Fibroblast of lung (primary cell): ENCODE data around the gene IGFL2. TPM values are rescaled to one million over a fixed set of nuclear protein-coding genes. Genes with fewer than 3 reads are reported as not detected.
"Not testable (repeated sequence)": the region's sequence is repeated elsewhere in the genome, so short reads cannot be mapped to it uniquely, and the experiment has no call there.

ENCODE experiments used
- DNase-seq, 2 donors: peaks; one replicate each; pipeline versions ENCODE4 v3.0.0 to v3.0.0-alpha.2; 2010; ENCODE audit warnings: low read depth in 2 of 2
- H2AFZ ChIP-seq: 2 replicates; pipeline ENCODE4 v1.5.1; 2012; ENCODE audit warnings: low read length, control low read depth, inconsistent platforms
- H3K27ac ChIP-seq: 2 replicates; pipeline ENCODE4 v1.5.1; 2011; ENCODE audit warnings: low read length, control low read depth; ENCODE audit not compliant: insufficient read depth
- H3K27me3 ChIP-seq: 2 replicates; pipeline ENCODE4 v1.5.1; 2011; ENCODE audit warnings: mild to moderate bottlenecking, low read length; ENCODE audit not compliant: control insufficient read depth, insufficient read depth
- H3K36me3 ChIP-seq: 2 replicates; pipeline ENCODE4 v1.5.1; 2011; ENCODE audit warnings: low read length; ENCODE audit not compliant: control insufficient read depth, insufficient read depth
- H3K4me1 ChIP-seq: 2 replicates; pipeline ENCODE4 v1.5.1; 2011; ENCODE audit warnings: low read length; ENCODE audit not compliant: control insufficient read depth, insufficient read depth; ENCODE audit errors: extremely low read depth
- H3K4me2 ChIP-seq: 2 replicates; pipeline ENCODE4 v1.5.1; 2011; ENCODE audit warnings: low read length, control low read depth; ENCODE audit not compliant: insufficient read depth; ENCODE audit errors: extremely low read depth
- H3K4me3 ChIP-seq, 4 experiments: fragments of 200-600 bp in 1 of 4; sonication (generic) in 1 of 4; replicated peaks in 1 of 4; 2 replicates each; pipeline ENCODE4 v1.5.1; 2011 to 2016; ENCODE audit warnings: low read length in 4 of 4, low read depth in 3 of 4, mild to moderate bottlenecking in 3 of 4, control low read depth in 2 of 4, inconsistent platforms in 1 of 4, mixed read lengths in 1 of 4; ENCODE audit not compliant: insufficient read depth in 1 of 4; ENCODE audit errors: control extremely low read depth in 1 of 4
- H3K79me2 ChIP-seq: 2 replicates; pipeline ENCODE4 v1.5.1; 2012; ENCODE audit warnings: mild to moderate bottlenecking, low read length, inconsistent platforms; ENCODE audit not compliant: control insufficient read depth, insufficient read depth
- H3K9ac ChIP-seq: 2 replicates; pipeline ENCODE4 v1.5.1; 2011; ENCODE audit warnings: mild to moderate bottlenecking, low read length, control low read depth; ENCODE audit not compliant: insufficient read depth
- H3K9me3 ChIP-seq: 2 replicates; pipeline ENCODE4 v1.5.1; 2012; ENCODE audit warnings: low read depth, low read length; ENCODE audit not compliant: control insufficient read depth, insufficient read depth
- H4K20me1 ChIP-seq: 2 replicates; pipeline ENCODE4 v1.5.1; 2011; ENCODE audit warnings: low read length; ENCODE audit not compliant: control insufficient read depth, insufficient read depth; ENCODE audit errors: extremely low read depth
- EZH2 ChIP-seq: IDR thresholded peaks from 2 replicates; pipeline ENCODE4 v1.5.1; 2012; ENCODE audit warnings: low read length, control low read depth, mild to moderate bottlenecking; ENCODE audit errors: missing control alignments
- polyA plus RNA-seq, 2 donors: library from polyadenylated mRNA; depleted of rRNA in 1 of 2; stranded (reverse) in 1 of 2; unstranded in 1 of 2; fragments of >200 nt; gene quantifications; 2 replicates each; pipeline ENCODE4 v1.2.1, GENCODE V29; 2011 to 2012; ENCODE audit warnings: missing spikeins in 1 of 2
- total RNA-seq: library from RNA; depleted of rRNA; stranded (reverse); fragments of >200 nt; gene quantifications from 2 replicates; pipeline ENCODE4 v1.2.1, GENCODE V29; 2014
- TF ChIP-seq, protein P1 (sequence below), 2 donors: IDR thresholded peaks in 1 of 2; conservative IDR thresholded peaks in 1 of 2; 1 replicate in 1 of 2; 2 replicates in 1 of 2; pipeline ENCODE4 v1.5.1; 2011 to 2012; ENCODE audit warnings: low read length in 2 of 2, control low read depth in 1 of 2, inconsistent platforms in 1 of 2, low read depth in 1 of 2, mild to moderate bottlenecking in 1 of 2

Gene IGFL2
- total and polyA plus RNA-seq, 2 donors (not counting 1 experiment from before 2014, with no cell fraction given), result not detected

DNA sequence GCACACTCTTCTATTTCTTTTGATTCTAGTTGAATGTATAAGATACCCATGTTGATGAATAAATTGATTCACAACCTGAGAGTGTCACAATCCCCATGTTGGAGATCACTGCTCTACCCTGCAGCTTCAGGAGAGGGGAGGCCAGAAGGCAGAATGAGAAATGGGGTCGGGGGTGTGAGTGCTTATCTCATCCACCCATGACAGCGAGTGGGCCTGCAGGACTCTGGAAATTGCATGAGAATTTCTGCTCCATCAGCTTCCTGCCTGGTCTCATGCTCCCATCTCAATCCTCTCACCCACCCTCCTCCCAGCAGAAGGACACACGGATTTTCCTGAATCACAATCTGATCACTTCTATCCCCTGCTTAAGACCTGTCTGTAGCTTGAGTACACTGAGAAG, 58.6 kb downstream of the IGFL2 start:
- no peak overlapping the region for H3K4me2 ChIP-seq
- no peaks in the 10 kb centered on the region for H3K4me1 ChIP-seq
- no peaks in the 10 kb centered on the region for H3K79me2 ChIP-seq
- no peaks in the 10 kb centered on the region for H4K20me1 ChIP-seq
- H3K9me3 ChIP-seq, result no peaks in the 10 kb centered on the region
- DNase-seq, result no peak
- no peak overlapping the region for H3K4me3 ChIP-seq
- H3K9ac ChIP-seq, result no peak overlapping the region
- H3K36me3 ChIP-seq, result no peaks in the 10 kb centered on the region
- TF ChIP-seq, protein P1, sequence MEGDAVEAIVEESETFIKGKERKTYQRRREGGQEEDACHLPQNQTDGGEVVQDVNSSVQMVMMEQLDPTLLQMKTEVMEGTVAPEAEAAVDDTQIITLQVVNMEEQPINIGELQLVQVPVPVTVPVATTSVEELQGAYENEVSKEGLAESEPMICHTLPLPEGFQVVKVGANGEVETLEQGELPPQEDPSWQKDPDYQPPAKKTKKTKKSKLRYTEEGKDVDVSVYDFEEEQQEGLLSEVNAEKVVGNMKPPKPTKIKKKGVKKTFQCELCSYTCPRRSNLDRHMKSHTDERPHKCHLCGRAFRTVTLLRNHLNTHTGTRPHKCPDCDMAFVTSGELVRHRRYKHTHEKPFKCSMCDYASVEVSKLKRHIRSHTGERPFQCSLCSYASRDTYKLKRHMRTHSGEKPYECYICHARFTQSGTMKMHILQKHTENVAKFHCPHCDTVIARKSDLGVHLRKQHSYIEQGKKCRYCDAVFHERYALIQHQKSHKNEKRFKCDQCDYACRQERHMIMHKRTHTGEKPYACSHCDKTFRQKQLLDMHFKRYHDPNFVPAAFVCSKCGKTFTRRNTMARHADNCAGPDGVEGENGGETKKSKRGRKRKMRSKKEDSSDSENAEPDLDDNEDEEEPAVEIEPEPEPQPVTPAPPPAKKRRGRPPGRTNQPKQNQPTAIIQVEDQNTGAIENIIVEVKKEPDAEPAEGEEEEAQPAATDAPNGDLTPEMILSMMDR (conservative IDR thresholded peaks at IDR 0.05 in 1 of 2, IDR thresholded peaks at IDR 0.05 in 1 of 2; ENCODE audit: low read depth in 1 of 2, low read length in 2 of 2), result no peak
- TF ChIP-seq EZH2, result no peak
- peaks cover 6% of the 10 kb centered on the region for H3K27me3 ChIP-seq
- no peak overlapping the region for H3K27ac ChIP-seq
- H2AFZ ChIP-seq, result no peak overlapping the region

DNA sequence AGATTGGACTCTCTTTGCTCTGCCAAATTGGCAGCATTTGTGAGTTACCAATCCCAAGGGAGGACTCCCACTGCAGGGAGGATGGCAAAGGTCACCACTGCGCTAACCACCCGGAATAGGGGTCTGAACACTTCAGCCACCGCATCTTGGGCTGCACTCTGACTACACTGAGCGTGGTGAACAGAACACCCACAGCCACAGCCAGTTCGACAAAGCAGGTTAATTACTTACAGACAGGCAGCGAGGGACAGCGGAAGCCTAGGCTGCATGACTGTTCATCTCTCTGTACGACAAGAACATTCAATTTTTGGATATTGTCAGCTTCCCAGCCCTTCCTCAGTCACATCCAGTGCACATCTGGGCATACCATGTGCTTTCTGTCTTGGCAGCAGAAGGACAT, 59.8 kb downstream of the IGFL2 start:
- H3K9ac ChIP-seq, H3K36me3 ChIP-seq, H2AFZ ChIP-seq, H3K9me3 ChIP-seq, H3K4me1 ChIP-seq, H3K27me3 ChIP-seq, H3K27ac ChIP-seq, DNase-seq, H3K79me2 ChIP-seq, H3K4me3 ChIP-seq, H3K4me2 ChIP-seq, H4K20me1 ChIP-seq: not testable (repeated sequence)

DNA sequence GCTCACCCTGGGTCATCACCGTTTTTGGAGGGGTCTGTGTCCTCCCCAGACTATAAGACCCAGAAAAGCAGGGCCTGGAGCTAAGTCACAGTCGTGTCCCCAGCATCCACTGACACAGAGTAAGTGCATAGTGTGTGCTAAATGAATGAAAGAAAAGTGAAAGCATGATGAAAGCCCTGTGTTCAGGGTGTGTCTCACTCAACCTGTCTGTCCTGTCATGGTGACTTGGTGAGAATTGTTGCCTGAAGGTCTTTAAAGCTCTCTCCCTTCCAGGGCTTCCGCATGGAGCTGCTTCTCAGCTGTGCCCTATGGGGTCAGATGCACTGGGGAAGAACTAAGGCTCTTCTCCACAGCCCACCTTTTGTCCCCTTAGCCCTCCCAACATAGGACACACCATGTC, 61.0 kb downstream of the IGFL2 start:
- Histone ChIP-seq H2AFZ (no peak overlapping the region), H4K20me1 (no peaks in the 10 kb centered on the region), H3K36me3 (no peaks in the 10 kb centered on the region), H3K4me1 (no peaks in the 10 kb centered on the region), H3K4me3 (no peak overlapping the region), H3K4me2 (no peak overlapping the region), H3K79me2 (no peaks in the 10 kb centered on the region), H3K9me3 (no peaks in the 10 kb centered on the region), H3K9ac (no peak overlapping the region), H3K27me3 (peaks cover 6% of the 10 kb centered on the region), H3K27ac (no peak overlapping the region)
- no peak for DNase-seq
- TF ChIP-seq, protein P1 (conservative IDR thresholded peaks at IDR 0.05 in 1 of 2, IDR thresholded peaks at IDR 0.05 in 1 of 2; ENCODE audit: low read depth in 1 of 2, low read length in 2 of 2), result no peak
- no peak for TF ChIP-seq EZH2
